ENCODE results near the gene UGT1A5. TPM values are rescaled to one million over a fixed set of nuclear protein-coding genes. Genes with fewer than 3 reads are reported as not detected.

UGT1A5 gene
- total RNA-seq, 2 experiments from 2014 or later, result not detected

Other genes with a start within 250 kb of the UGT1A5 start
- 10 to 100 TPM; 12.0 to 12.9 TPM for gene USP40, start 146.1 kb upstream of the UGT1A5 start, total RNA-seq
- not detected for gene UGT1A8, start 95.3 kb upstream of the UGT1A5 start, total RNA-seq
- not detected for gene UGT1A10, start 76.5 kb upstream of the UGT1A5 start, total RNA-seq
- gene UGT1A9, start 41.0 kb upstream of the UGT1A5 start, total RNA-seq, result not detected
- not detected for gene UGT1A7, start 31.0 kb upstream of the UGT1A5 start, total RNA-seq
- not detected for gene UGT1A6, start 20.0 kb upstream of the UGT1A5 start, total RNA-seq
- gene UGT1A4, start 5.8 kb downstream of the UGT1A5 start, total RNA-seq, result not detected
- gene UGT1A3, start 16.1 kb downstream of the UGT1A5 start, total RNA-seq, result not detected
- gene UGT1A1, start 47.4 kb downstream of the UGT1A5 start, total RNA-seq, result not detected
- not detected for gene MROH2A, start 65.4 kb downstream of the UGT1A5 start, total RNA-seq
- 100 to 1,000 TPM in 1 of 2 experiments, 10 to 100 TPM in 1; 94.6 to 111 TPM for gene HJURP, start 141.6 kb downstream of the UGT1A5 start, total RNA-seq
- gene TRPM8, start 204.5 kb downstream of the UGT1A5 start, total RNA-seq, result not detected